NCI-H1930 (cell line): ENCODE results near the gene UGGT1.
"Not testable (repeated sequence)": the region's sequence is repeated elsewhere in the genome, so short reads cannot be mapped to it uniquely, and the experiment has no call there.

ENCODE experiments used
- DNase-seq, 2 experiments: peaks; one replicate each; lab custom pipeline; 2025; lab: John Stamatoyannopoulos, UW

The UGGT1 gene

GRCh38 chr2:128177315-128177714 is 86.3 kb downstream of the UGGT1 start:
- DNase-seq, result no peak

DNA sequence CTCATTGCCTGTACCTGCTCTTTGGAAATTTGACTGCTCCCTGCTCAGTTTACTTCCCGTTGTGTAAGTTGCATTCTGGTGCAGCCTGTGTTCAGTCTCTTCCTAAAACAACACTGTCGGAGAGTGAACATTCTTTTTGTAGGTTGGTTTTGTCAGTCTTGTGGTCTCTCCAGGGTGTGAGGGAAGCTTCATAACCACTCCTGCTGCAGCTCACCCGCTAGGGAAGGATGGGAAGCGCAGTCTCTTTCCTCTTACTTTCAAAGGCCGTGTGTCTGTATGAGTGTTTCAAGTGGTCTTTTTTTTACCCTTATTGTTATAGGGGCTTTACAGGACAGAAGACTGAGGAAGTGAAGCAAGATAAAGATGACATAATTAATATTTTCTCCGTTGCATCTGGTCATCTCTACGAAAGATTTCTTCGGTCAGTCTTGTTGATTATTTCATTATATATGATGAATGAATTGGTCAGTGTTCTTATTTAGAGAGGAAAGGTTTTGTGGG is 87.2 kb downstream of the UGGT1 start:
- no peak for DNase-seq

GRCh38 chr2:128178650-128179460 is 87.9 kb downstream of the UGGT1 start:
- DNase-seq, result no peak

GRCh38 chr2:128179461-128179755 is 88.4 kb downstream of the UGGT1 start:
- no peak for DNase-seq

- DNase-seq, result no peak
These were observed 89.0 kb downstream of the UGGT1 start for GRCh38 chr2:128180031-128180430.

DNA sequence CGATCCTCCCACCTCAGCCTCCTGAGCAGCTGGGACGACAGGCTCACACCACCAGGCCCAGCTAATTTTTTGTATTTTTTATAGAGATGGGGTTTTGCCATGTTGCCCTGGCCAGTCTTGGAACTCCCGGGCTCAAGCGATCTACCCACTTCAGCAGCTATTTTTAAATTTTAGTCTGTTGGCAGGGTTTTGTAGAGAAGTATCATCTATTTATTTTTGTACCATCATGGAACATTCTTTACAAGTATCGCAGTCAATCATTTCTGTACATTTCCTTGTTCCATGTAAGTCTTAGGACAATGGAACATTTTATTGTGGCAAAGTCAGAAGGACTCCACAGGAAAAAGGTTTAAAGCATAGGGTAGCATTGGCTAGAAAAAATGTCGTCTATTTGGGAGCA is 94.6 kb downstream of the UGGT1 start:
- DNase-seq, result no peak

GRCh38 chr2:128187032-128187654 is 96.1 kb downstream of the UGGT1 start:
- no peak for DNase-seq

- DNase-seq, result no peak
These were observed 104.5 kb downstream of the UGGT1 start for GRCh38 chr2:128195435-128195984.

GRCh38 chr2:128196026-128196425 is 105.0 kb downstream of the UGGT1 start:
- no peak for DNase-seq

DNA sequence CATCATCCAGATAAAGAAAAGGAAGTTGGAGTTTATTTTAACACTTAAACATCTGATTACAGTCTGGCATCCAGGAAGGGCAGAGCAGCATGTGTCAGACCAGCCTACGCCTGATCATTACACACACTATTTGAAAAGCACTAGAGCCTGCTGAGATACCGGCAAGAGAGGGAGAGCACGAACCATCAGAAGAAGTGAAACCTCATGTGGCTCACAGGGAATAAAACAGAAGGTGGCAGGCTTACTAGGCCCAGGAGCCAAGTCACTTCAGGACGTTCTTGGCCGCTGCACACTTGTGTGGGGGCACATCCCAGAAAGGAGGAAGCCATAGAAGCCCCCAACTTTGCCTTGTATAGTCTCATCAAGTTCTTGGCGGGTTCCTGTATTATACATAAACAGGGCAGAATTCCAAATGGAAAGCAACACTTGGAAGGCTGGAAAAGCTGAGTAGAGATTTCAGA is 105.5 kb downstream of the UGGT1 start:
- DNase-seq, result no peak

GRCh38 chr2:128197059-128197458 is 106.1 kb downstream of the UGGT1 start:
- no peak for DNase-seq

DNA sequence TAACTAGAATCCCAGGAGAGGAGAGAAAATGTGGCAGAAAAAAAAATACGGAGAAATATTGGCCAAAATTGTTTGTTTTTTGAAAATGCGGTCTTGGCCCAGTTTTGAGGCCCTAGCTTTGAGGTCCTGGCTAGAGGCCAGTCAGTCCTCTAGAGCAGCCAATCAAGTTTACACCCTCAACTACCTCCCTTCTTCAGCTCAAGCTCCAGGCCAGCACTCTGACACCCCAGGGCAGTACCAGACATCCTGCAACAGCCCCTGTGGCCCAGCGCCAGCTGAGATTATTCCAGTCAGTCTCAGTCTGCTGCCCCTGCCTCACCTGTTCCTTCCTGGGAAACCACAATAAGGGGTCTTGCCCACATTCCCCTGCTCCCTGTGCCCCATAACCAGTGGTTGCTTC is 107.7 kb downstream of the UGGT1 start:
- no peak for DNase-seq

GRCh38 chr2:128199141-128199540 is 108.1 kb downstream of the UGGT1 start:
- DNase-seq, result no peak

DNA sequence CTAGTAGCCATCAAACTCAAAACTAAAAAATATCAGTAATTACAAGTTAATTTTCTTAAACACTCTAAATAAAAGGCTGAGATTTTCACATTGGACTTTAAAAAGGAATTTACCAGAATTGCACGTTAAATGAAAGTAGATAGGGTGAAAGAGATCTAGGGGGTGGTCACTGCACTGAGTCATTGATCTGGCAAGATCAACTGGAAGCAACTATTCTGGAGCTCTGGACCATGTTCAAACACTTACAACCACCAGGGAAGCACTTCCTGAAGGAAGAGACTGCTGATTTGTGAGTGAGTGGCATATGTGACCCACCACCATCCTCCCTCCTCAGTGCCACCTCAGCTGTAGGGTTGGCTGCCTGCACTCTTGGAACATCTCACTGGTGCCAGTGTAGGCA is 111.8 kb downstream of the UGGT1 start:
- no peak for DNase-seq

DNA sequence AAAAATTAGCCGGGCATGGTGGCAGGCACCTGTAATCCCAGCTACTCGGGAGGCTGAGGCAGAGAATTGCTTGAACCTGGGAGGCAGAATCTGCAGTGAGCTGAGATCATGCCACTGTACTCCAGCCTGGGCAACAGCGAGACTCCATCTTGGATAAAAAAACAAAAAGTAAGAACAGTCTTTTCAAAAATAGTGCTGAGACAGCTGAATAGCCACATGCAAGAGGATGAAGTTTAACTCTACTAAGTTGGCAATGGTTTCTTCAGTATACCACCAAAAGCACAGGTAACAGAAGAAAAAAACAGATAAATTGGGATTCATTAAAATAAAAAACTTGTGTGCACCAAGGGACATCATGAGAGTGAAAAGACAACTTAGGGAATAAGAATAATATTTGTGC is 115.2 kb downstream of the UGGT1 start:
- DNase-seq, result no peak

DNA sequence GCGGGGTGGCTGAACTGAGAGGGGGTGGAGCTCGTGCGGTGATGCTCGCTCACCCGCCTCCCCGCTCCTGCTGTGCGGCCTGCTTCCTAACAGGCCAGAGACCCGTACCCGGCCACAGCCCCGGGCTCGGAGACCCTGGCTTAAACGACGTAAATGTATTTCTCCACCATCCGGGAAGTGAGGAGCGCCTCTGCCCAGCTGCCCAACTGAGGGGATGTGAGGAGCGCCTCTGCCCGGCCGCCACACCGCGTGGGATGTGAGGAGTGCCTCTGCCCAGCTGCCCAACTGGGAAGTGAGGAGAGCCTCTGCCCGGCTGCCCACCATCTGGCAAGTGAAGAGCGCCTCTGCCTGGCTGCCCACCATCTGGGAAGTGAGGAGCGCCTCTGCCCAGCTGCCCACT is 117.0 kb downstream of the UGGT1 start:
- no peak for DNase-seq

GRCh38 chr2:128208631-128209324 is 117.8 kb downstream of the UGGT1 start:
- not testable (repeated sequence) for DNase-seq

DNA sequence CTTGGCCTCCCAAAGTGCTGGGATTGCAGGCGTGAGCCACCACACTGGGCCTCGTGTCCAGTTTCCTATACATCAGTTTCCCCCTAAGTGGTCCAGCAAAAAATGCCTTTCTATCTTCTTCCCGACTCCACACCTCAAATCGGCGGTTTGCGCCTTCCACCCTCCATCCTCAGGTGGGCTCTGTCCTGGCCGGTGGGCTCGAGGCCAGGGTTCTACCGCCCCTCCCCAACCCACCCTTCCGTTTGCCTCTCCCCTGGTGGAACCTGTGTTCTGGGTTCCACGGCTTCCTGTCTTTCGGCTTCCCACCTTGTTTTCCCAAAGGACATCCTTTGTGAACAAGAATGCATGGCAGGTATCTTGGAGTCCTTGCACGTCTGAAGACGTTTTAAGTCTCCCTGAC is 123.3 kb downstream of the UGGT1 start:
- DNase-seq, result no peak

GRCh38 chr2:128214866-128215460 is 124.0 kb downstream of the UGGT1 start:
- DNase-seq, result no peak

DNA sequence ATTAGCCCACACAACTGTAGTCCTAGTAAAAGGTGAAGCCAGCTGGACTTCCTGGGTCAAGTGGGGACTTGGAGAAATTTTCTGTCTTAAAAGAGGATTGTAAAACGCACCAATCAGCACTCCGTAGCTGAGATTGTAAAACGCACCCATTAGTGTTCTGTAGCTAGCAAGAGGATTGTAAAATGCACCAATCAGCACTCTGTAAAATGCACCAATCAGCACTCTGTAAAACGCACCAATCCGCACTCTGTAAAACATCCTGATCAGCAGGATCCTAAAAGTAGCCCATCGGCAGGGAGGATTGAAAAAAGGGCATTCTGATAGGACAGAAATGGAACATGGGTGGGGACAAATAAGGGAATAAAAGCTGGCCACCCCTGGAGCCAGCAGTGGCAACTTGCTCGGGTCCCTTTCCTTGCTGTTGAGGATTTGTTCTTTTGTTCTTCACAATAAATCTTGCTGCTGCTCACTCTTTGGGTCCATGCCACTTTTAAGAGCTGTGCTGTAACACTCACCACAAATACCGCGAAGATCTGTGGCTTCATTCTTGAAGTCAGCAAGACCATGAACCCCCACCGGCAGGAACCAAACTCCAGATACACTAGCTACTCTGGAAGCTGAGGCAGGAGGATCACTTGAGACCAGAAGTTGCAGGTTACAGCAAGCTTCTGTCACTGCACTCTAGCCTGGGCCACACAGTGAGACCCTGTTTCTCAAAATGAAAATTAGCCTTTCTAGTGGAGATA is 125.1 kb downstream of the UGGT1 start:
- no peak for DNase-seq

DNA sequence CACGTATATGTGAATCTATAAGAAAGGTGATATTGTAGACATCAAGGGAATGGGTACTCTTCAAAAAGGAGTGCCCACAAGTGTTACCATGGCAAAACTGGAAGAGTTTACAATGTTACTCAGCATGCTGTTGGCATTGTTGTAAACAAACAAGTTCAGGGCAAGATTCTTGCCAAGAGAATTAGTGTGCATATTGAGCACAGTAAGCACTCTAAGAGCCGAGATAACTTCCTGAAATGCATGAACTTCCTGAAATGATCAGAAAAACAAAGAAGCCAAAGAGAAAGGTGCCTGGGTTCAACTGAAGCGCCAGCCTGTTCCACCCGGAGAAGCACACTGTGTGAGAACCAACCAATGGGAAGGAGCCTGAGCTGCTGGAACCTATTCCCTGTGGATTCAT is 126.7 kb downstream of the UGGT1 start:
- DNase-seq, result no peak

DNA sequence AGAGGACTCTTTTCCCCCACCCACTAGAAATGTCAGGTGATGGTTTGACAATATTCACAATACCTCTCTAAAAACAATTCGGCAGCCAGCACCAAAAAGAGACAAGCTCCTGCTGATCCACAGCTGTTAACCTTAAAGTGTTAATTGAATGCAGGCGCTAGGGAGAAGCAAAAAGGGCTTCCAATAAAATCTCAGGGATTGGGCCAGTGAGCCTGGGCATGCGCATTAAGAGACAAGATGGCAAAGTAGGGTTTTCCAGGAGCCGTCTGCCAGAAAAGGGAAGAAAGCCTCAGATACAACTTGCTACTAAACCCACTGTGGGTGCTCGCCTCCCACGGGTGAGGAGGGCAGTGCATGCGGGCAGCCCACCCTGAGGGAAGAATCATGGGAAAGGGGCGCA is 128.9 kb downstream of the UGGT1 start:
- no peak for DNase-seq
